Stimulated activated CD8-positive, alpha-beta memory T cell treated with anti-CD3 and anti-CD28 coated beads, Interleukin-4, amount 100 ng/mL, for 1 hour (primary cell): ENCODE data around the gene ZEB2.

Experiments used
- DNase-seq, 2 donors: peaks; one replicate each; pipeline ENCODE4 v3.0.0-alpha.2; 2020; ENCODE audit warnings: low read depth in 2 of 2, low spot score in 1 of 2

Gene ZEB2

DNA sequence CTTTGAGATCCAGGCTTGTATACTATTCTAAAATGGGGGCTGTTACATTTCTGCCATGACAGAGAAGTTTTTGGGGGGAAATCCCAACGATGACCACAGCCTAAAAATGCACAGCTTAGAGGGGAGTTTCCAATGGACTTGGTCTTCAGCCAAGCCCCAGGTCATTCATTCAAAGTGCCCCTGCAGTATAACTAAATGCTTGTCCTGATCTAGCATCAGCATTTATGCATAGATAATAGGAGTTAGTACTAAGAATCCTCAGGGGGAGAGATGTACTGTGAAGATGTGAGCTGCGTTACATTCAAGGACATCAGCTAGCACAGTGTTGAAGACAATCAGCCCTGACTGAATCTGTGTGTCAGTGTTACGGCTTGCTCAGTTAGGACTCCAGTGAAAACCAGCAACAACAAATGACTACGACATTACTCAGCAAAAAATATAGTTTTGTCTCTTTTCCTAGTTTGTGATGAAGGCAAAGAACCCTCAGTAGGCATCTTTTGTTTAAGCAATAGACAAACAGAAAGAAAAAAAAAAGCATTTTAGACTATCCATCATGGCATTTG lies 160.9 kb downstream of the ZEB2 start:
- no peak for DNase-seq

DNA sequence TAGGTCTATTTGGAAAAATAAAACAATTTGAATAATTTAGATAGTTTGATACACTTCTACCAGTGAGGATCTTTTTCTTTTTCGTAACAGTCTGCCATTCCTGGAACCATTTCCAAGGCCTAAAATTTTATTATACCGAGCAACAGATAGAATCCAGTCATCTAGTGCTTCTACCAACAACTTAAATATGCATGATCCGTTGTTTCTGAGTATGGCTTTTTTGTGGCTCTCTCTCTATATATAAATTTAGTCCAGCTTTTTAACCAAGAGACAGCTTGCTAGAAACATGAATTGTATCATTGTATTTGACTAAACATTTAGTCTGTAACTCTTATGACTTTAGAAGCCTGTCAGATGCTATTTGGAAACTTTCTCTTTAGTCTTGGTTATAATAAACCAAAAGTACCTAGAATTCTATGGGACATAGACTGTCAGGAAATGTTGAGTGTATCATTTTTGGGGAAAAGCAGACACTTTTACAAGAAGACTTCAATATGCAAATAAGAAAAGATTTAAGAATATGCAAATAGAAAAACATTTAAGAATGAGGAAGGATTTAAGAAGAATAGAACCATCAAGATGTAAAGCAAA lies 161.4 kb downstream of the ZEB2 start:
- DNase-seq = no peak

DNA sequence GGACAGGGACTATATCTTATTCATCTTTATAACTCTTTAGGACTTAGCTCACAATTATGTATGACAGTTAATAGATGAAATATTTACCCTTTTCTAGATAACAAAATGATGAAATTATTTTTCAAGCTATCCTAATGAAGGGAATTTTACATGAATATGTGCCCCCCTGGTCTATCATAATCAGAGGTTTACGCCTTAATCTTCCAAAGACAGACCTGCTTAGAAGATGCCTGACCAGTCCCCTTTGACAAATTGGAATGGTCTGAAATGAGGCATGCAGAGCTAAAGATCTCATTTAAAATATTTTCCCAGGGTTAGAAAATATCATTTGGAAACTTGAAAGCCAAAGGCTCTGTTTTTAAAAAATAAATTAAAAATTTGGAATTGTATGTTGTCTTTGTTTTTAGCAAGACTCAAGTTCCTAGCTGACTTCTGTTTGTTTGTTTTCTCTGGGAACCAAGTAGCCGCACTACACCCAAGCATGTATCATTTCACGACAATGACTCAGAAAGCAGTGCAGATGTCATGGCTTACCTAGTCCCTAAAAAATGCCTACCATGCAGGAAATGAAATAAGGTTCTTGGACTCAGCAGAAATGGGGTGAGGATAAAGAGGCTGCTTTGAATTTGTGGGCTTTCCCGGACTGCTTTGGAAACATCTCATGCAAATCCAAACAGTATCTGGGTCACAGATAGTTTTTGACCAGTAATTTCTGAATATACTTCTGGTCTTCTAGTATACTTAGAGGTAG lies 162.1 kb downstream of the ZEB2 start:
- no peak for DNase-seq

DNA sequence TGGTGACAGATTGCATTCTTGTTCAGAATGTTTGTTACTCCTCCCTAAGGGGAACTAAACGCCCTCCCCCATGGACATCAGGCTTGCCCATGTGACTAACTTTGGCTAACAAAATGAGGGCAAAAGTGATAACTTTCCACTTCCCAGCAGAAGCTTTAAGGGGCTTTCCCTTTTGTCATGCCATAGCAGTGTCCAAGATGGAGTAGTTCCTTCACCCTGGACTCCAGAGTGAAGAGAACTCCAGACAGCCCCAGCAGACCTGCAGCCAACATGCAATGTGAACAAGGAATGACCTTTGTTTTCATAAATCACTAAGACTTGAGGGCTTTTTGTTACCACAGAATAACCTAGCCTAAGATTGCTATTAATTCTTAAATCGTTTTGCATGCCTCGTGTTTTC lies 163.5 kb downstream of the ZEB2 start:
- no peak for DNase-seq

DNA sequence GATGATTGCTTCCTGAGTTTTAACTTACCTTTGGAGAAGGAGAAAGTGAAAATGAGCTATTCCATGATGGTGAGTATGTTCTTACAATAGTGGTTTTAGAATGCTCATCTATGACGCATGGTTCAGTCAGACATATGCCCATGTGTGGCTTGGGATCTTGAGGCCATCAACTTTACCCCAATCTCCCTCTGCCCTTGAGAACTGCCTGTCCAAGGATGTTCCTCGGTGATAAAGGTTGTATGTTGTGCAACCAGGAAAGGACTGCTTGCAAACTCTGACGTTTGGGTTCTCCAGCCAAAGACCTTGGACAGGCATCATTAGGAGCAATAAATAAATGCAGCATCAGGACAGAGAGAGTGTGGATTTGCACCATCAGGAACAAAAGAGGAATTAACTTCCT lies 165.0 kb downstream of the ZEB2 start:
- no peak for DNase-seq

DNA sequence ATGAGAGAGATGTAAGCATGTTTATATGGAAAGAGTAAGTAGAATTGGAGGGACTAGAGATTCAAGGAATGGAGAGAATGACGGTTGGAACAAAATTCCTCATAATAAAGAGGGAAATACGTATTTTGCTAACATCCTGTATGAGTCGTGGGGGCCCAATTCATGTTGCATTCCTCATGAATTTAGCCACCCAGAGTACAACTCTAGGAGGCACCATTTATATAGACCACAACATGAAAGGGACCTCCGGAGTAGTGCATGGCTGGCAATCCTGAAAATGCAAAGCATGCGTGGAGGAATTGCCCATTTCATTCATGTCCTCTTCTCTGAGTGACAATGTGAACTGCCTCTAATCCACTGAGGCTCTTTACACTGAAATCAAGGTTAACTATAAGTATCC lies 168.2 kb downstream of the ZEB2 start:
- DNase-seq = no peak

DNA sequence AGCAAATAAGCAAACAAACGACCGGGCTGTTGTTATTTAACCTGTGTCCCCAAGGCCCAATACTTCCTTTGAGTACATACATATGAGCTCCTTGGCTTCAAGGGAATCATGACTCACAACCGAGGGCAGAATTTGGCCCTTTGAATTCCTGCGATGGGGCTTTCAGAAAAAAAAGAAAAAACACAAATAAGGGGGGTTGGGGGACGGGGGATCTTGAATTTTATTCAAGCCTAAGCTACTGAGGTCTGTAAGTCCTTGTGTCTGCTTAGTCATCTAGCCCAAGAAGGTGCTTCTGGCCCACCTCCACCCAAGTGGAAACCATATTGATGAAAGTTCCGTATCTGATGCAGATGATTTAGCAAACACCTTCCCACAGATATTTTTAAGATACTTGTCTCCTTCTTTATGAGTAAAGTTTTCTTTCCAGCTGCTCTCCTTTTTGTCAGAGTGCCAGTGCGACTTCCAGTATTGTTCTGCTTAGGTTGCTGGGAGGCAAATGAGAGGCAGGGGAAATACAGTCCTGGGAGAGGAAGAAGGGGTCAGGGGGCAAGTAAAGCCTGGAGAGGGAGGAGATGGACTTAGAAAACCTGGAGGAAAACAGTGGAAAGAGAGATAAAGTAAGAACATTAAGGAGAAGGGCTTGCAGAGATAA lies 169.6 kb downstream of the ZEB2 start:
- no peak for DNase-seq

DNA sequence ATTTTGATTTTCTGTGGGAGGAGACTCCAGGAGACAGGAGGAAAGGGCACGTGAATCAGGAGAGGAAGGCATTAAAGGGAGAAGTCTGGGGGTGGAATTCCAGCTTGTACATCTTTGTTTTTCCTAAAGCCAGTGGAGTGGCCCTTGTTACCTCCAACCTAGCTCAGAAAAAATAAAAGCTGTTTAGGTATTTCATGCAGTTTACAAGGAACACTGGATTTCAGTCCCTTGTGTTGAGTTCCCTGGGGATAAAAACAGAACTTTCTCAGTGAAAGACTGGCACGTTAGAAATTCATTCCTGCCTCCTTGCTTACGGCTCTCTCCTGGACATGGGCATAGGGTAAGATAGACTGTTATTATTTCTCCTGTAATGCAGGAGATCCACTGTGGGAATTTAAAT lies 170.2 kb downstream of the ZEB2 start:
- DNase-seq = no peak

DNA sequence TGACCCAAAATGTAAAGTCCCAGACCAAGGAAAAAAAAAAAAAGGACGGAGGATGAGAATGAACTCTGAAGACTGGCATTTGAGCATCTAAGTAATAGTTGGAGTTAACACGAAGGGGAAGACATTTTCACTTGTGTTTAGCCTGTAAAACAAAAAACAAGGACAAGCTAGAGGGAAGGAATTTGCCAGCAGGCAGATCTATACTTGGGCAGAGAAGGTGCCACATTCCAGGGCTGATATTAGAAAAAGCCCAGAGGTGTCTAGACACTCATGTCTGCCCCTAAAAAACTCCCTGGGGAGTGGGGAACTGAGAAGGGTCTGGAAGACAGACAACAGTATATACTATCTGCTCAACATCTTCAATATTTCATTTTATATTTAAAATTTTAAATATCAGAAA lies 171.1 kb downstream of the ZEB2 start:
- no peak for DNase-seq

DNA sequence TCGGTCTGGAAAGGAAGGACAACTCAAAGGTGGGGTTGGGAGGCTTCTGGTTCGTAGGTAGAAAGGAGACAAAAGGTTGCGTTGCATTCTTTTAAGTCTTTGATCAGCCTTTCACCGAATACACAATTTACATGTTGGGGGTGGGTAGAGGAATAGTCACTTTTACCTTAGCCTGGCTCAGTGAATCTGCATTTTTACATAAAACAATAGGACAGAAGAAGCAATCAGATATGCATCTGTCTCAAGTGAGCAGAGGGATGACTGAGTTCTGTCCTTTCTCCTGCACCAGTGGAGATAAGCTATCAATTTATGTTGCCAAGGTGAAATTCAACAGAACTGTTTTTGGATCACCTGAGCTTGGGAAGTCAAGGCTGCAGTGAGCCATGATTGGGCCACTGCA lies 173.7 kb downstream of the ZEB2 start:
- no peak for DNase-seq

DNA sequence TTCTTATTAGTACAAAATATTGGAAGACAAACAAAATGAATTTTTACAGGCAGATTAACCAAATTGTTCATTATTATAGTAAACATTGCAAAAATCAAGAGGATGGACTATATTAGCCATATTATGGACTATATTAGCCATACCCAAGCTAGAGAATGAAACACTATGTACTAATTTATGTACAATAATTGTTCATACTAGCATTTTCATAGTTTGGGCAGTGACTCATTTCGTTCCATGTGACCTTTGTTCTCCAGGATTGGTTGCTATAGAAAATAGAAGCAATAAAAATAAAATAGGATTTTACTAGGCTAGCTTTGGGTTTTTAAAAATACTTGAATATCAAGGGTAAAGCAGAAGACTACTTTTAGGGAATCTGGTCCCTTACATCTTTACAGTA lies 176.8 kb downstream of the ZEB2 start:
- no peak for DNase-seq

DNA sequence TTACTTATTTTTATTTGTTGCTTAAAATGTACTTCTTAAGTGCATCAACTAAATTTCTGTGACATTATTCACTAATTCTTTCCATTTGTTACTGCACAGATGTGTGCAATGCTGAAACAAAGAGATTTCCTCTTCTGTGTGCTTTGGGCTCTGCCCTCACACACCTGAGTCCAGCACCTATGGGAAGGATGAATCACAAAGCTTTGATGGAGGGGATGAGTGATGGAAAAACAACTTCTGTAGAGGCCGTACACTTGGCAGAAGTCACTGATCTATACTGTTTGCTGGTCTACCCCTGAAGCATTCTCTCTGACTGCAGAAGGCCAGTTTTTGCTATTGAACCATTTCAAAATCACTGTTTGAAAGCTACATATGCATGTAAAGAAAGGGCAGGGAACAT lies 178.4 kb downstream of the ZEB2 start:
- no peak for DNase-seq

DNA sequence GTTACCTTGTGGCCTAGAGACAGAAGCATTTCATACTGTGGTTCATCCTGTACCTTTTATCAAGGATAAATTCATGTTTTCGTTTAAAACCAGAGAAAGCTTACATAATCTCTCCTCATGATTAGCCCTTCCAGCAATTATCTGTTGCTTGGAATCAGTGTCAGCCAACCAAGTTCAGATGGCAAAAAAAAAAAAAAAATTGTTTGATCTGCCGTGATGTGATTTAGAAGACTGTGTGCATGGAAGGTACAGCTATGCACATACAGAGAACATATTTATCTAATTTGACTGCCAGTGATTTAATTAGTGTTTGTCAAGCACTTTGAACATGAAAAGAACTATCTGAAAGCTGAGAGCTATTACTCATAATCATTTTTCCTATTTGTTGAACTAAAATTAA lies 180.9 kb downstream of the ZEB2 start:
- no peak for DNase-seq

DNA sequence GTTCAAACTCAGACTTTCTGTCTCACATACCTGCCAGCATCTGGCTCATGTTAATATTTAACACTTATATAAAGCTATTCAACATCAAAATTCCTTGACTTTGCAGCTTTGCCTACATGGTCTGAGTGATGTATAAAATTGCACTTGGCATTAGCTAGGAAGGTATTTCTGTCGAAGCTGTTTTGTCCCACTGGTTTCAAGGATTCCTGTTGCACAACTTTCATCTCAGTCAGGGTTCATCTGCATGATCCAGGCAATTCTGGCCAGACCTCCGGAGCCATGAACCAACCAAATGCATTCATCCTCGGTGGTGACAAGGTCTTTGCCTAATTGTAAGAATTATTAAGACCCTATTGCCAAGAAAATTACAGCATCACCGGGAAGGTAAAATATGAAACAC lies 185.4 kb downstream of the ZEB2 start:
- no peak for DNase-seq
